HG02981 (cell line): Measurements from ENCODE around the gene RBM28.

Source experiments
- ATAC-seq: cut with Tn5 transposase; IDR thresholded peaks from one replicate; pipeline ENCODE4 v1.9.1; 2021; ENCODE audit warnings: mild to moderate bottlenecking, moderate library complexity; ENCODE audit not compliant: unreplicated experiment

Gene RBM28

DNA sequence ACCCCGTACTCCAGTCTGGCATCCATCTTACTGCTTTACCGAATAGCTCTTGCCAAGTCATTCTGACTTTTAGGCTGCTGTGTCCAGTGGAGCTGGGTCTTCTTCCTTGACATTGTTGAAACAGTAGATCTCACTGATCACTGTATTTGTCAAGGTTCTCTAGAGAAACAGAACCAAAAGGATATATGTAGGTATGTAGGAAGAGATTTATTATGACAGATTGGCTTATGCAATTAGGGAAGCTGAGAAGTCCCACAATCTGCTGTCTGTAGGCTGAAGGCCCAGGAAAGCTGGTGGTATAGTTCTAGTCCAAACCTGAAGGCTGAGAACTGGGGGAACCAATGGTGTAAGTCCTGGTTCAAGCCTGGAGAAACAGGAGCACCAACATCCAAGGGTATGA, 29.9 kb upstream of the RBM28 start:
- ATAC-seq, result no peak

DNA sequence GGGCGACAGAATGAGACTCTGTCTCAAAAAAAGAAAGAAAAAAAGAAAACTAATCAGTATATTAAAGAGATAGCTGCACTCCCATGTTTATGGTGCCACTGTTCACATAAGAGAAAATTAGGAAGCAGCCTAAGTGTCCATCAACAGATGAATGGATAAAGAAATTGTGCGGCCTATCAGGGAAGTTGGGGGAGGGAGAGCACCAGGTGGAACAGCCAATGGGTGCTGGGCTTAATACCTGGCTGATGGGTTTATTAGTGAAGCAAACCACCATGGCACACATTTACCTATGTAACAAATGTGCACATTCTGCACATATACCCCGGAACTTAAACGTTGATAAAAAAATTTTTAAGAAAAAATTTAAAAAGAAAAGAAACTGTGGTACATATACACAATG, 26.8 kb upstream of the RBM28 start:
- ATAC-seq, result no peak

DNA sequence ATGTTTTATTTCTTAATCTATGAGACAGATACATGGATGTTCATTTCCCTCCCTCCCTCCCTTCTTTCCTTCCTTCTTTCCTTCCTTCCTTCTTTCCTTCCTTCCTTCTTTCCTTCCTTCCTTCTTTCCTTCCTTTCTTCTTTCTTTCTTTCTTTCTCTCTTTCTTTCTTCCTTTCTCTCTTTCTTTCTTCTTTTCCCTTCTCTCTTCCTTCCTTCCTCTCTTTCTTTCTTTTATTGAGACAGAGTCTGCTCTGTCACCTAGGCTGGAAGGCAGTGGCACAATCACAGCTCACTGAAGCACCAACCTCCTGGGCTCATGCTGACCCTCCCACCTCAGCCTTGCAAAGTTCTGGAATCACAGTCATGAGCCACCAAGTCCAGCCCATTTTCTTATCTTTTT, 23.3 kb upstream of the RBM28 start:
- no peak for ATAC-seq

DNA sequence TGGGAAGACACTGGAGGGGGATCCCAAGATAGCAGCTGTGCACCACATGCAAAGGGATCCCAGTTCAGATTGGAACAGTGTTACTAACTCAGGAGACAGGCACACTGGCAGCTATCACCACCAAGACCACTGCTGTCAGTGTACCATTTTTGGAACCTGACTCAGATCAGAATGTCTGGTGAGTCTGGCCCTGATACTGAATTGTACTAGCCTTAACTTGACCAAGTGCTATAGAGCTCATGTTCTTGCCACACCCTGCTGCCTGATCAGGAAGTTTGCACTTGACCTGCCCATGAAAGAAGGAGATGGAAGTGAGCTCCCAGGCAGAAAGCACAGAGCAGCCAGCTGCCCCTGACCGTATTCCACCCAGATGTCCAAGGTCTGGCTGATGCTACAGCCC, 22.6 kb upstream of the RBM28 start:
- ATAC-seq, result no peak

DNA sequence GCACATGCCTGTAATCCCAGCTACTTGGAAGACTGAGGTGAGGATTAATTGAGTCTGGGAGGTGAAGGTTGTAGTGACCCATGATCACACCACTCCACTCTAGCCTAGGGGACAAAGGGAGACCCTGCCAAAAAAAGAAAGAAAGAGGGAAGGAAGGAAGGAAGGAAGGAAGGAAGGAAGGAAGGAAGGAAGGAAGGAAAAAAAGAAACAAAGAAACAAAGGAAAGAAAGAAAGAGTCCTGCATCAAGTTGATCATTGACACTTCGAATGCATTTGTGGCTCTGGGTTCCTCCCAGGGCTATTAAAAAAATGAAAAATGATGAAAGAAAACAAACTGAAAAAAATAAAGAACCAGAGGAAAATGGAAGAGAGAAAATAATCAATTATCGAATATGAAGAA, 21.7 kb upstream of the RBM28 start:
- ATAC-seq, result no peak

DNA sequence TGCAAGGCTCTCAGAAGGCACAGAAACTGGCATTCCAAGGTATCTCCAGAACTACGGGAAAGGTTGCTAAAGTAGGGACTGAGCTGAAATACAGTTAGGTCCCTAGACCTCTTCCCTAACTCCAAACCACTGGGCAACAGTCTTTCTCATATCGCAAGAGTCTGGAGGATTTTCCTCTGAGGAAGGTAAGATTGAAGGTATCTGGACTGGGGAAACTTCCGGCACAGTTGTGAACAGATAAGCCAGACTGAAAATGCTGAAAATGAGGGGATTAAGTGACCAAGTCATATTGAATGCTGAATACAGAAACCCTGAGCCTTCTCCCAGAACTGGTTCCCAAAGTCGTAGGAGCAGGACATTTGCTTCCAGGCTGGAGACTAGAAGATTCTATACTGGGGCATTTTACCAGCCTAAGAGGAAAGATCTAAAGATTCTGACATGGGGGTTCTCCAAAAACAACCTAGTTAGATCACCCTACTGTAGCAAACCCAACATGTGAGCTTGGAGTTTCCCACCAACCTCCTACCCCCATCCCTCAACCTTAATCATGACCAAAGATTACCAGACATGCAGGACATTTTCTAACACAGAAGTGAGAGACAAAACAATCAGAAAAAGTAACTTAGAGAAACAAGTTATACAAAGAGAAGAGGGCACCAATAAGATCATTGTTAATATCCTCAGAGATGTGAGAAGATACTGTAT, 20.6 kb upstream of the RBM28 start:
- ATAC-seq, result no peak

DNA sequence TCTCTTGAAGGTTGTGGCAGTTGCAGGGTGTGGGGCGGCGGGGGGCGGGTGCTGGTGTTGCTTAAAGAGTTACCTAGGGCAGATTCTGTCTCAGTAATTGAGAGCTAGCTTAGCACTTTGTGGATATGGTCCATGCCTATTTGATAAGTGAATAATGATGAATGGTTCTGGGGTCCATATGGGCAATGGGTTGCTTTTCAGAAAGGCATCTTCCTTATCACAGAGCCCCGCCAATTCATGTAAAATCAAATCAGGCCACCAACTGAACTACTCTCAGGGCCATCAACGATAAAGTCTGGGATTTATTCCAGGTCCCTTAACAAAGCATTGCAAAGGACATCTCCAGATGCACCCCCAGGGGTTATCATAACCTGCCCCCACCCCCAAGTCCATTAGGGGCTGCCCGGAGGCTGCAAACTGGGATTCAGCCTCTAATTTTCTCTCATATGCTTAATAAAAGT, 19.6 kb upstream of the RBM28 start:
- ATAC-seq, result no peak

DNA sequence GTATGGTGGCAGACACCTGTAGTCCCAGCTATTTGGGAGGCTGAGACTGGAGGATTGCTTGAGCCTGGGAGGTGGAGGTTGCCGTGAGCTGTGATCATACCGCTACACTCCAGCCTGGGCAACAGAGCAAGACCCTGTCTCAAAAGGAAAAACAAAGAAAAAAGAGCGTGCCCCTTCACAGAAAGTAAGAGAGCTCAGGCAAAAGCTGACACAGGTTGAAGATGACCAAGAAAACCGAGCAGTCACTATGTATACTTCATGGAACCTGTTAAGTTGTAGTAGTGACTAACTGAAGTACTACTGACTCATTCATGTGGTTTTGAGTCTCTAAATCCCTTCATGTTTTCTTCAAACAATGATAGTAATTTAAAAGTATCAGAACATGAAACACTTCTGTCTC, 19.0 kb upstream of the RBM28 start:
- ATAC-seq, result no peak

DNA sequence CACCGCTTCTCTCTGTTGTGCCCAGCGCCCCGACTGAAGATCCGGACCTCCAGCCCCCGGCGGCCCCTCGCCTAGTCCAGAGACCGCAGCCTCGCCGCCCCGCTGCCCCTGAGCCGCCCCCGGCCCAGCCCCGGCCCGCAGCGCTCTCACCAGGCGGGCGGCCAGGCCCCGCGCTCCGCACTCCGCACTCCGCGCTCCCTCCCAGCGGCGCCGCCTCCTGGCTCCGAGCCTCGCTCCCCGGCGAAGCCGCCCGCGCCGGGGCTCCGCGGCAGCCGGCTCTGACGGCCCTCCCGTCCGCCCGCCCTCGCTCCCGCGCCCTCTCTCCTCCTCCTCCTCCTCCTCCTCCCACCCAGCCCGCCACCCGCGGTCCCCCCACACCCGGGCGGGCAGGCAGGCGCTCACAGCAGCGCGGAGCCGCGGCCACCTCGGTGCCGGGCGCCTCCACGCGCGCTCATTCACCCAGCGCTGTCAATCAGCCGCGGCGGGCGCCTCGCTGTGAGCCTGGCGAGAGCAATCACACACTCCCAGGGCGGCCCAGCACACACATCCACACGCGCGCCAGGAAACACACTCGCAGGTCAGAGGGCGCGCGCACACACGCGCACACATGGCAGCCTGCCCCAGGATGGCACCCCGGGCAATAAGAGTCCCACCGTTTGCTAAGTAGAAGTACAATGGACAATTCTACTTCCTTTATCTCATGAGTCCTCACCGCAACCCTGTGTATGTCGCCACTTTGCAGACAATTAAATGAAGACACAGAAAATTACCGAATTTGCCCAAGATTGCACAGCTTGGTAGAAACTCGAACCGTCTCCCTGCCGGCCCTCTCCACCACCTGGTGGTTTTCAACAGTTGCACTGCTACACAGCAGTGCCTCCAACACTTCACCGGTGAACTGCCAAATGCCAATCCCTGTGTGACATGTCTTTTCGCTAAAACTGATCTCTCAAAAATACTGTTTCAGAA, 18.0 kb upstream of the RBM28 start, which contains the start of gene PRRT4:
TSS of gene PRRT4 (minus strand) at position 280 of the 969 bp plus-strand sequence.
- no peak for ATAC-seq

DNA sequence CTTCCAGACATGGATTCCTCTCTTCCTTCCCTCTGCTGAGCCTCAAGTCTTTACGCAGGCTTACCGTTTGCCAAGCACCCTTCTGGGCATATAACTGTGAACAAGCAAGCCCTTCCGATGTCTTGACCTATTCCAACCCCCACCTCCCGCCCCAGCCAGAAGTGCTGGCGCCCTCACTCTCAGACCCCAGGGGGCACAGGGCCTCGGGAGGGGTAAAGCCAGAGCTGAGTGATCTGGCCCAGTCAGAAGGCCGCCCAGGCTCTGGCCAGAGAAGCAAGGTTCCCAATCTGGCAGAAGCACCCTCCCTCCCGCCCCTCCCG, 16.6 kb upstream of the RBM28 start:
- no peak for ATAC-seq

DNA sequence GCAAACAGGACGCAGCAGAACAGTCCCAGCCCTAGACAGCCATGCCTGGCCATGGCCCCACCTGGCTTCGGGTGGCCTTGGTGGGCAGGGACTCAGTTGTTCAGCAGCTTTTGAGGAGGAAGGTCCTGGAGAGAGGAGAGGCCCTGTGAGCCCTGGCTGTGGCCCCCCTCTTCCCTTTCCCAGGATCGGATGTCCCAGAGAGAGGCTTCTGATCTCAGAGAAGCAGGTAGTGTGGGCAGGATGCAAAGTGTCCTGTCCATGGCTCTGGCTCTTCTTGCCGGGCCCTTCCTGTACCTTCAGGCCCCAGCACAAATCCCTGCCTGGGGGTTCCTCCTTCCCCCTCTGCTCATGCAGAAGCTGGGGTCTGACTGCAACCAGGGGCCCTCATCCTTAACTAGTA, 16.2 kb upstream of the RBM28 start:
- ATAC-seq, result no peak

DNA sequence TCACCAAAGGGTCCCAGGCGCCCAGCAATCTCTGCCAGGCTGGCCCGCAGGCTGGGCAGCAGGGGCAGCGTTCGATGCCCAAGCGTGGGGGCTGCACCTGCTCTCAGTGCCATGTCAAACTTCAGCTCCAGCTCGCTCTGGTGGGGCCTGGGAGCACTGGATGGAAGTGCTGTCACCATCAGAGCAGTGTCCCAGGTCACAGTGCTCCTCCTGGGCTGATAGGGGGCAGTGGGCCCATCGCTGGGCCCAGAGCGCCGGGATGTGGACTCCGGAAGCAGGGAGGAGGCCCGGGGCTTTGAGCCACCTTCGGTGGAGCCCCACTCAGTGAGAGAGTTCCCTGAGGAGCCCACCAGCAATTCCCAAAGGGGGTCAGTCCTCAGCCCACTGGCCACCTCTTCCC, 15.6 kb upstream of the RBM28 start:
- ATAC-seq, result no peak

DNA sequence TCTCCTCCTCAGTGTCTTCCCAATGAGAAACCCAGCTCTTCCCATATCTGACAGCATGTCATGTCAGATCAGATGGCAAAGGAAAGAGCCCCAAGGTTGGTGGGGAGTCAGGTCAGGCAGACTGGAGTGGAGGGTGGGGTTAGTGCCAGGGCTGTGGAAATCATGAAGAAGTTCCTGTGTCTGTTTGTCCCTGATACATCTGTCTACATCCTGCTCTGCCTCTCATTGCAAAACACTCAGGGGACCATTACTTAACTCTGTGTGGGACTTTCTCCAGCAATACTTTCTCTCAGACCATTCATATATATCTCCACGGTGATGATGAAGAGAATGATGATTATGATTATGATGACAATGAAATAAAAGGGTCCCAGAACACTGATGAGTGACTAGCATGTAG, 14.5 kb upstream of the RBM28 start:
- ATAC-seq, result no peak

DNA sequence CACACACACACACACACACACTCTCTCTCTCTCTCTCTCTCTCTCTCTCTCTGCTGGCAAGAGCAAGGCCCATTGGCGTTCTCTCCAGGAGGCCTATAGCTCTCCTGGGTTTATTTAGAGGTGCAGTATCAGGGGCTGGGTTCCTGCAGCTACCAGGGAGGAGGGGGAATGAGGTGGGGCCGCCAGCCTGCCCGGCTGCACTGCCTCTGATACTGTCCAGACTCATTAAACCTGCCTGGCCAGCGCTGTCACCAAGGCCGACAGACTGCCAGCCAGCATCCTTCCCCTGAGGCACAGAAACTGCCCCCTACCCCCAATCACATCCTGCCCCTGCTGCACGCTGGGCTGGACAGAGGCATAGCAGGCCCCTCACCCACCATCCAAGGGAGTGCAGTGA, 13.5 kb upstream of the RBM28 start:
- ATAC-seq, result no peak

DNA sequence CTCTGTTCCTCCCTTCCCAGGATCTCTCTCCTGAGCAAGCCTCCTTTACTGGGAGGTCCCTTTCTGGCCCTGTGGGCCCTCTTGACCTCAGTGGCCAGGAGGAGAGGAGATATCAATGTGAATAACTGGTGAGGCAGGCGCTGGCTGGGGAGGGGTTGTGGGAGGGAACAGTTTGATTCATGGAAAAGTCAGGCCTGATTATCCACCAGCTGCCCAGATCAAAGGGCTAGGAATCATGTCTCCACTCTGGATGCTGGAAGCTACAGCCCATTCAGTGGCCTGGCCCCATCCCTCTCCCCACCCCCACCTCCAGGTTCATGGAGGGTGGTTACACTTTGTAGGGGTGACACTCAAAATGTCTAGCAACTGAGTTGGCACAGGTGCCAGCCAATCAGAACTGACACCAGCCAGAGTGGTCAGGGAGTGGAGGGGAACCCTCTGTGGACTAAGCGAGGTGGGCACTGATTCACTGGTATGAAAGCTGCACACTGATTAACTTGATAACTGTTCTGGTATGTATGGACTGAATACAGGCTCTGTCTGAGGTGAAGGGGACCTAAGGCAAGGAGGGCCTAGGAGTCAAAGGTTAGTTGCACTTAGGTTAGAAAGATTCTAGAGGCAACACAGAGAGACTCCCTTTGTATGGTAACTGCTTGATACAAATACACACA, 13.0 kb upstream of the RBM28 start:
- ATAC-seq, result no peak

DNA sequence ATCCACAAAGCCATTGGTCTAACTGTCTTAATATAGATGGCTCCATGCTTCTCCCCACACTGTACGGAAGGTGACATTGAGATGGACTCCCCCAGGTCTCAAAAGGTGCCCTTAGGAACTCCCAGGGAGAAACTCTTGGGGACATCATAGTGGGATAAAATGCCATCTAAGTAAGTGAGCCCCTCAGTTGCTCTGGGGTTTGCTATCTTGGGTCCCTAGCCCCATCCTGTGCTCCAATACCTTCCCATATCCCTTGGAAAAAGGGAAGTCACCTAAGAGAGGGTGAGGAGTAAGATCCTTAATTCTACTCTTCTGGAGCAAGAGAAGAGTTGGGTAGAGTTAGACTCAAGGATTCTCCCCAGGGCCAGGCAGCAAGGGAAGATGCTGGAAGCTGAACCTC, 9.9 kb upstream of the RBM28 start:
- ATAC-seq, result no peak

DNA sequence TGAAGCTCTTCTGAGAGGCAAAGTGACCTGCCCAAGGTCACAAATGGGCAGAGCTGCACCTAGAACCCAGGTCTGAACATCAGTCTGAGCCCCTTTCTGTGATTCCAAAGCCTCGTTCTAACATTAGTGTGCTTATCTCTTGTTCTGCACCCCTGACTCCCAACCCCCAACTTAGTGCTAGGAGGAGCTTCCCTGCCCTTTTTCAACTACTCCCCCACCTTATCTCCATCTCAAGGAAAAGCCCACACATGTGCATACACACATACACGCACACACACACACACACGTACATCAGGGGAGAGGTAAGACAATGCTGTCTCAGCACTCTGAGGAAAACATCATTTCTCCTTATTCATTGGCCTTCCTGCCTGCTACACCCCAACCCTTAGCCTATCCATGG, 9.5 kb upstream of the RBM28 start:
- ATAC-seq, result no peak

DNA sequence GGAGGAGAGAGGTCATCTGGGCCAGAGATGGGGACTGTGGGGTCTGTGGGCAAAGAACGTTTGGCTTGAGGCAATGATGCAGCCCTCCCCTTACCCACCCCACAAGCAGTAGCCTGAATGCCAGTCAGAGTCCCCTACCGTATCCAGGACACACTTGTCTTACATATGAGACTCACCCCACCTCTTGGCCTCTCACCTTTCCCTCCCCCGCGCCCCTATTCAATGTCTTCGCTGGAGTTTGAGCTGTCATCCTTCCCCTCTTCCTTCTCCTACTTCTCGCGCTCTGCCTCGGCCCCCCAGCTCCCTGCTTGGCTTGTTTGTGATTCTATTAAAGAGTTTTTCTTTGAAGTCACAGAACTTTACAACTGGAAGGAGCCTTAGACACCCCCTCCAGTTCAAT, 8.9 kb upstream of the RBM28 start:
- ATAC-seq, result no peak

DNA sequence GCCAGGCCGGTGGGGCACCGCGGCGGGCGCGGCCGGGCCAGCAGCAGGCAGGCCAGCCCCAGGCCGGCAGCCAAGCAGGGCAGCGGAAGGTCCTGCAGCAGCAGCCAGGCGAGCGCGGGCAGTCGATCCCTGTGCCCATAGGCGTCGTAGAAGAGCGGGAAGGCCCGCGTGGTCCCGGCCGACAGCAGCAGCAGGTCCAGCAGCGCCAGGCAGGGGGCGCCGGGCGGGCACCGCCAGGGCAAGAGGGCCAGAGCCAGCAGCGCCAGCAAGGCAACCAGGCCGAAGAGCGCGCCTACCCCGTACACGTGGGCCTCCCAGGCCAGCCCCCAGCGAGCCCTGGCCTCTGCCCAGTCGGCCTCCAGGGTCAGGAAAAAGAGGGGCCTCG, 8.4 kb upstream of the RBM28 start:
- ATAC-seq, result no peak

DNA sequence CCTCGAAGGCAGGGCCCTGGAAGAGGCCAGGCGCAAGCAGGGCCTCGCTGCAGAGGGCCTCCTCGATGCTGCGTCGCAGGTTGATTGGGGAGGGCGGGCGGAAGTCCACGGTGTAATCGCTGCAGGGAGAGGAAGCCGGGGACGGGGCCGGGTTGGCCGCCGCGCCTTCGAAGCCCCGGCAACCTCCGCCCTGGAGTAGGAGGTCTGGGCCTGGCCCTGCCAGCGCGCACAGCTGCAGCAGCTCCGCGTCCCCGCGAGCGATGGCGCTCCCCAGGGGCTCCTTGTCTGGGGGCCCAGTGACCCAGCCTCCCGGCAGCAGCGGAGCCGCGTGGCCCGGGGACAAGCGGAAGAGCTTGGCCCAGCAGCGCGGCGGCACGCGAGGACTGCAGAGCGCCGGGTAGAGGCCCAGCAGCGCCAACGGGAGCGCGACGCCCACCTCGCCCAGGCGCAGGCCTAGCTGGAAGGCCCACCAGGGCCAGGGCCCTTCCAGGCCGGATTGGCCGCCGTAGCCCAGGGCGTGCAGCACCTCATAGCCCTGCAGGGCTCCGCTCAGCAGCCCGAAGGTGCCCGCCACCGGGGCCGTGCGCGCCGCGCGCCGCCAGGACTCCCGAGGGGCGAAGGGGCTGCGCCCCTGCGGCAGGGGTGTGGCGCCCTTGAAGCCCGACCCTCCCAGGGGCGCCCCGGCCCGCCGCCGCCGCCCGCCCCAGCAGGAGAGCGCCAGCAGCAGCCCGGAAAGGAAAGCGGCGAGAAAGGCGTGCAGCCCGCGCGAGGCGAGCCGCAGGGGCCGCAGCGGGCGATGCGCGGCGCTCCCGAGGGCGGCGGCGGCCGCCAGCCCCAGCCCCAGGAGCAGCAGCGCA, 7.8 kb upstream of the RBM28 start:
- no peak for ATAC-seq
